ENCODE measurements around the gene UNC5B.

DNA sequence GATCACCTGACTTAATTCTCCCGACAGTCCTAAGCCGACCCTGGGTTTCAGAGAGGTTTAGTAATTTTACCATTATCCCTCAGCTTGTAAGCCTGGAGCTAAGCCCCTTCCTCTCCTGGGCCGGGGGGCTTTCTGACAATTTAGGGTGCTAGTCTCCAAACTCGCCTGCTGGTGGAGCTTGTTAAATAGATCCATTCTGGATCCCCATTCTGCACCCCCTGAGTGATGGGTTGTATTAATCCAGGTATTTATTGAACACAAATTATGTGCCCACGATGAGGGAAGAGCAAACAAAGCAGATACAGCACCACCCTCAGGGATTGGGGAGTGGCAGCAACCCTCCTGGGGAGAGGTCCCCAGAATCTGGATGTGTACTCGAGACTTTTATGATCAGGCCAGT is 105.4 kb downstream of the UNC5B start:
- TF ChIP-seq CTCF (conservative IDR thresholded peaks at IDR 0.05) (no peak), ZFX (IDR thresholded peaks at IDR 0.05) (no peak)
